ENCODE data around the gene LRRIQ4.
A peak's percentile ranks its signal among the peaks of the same experiment; 100 is the strongest.

LRRIQ4 gene

DNA sequence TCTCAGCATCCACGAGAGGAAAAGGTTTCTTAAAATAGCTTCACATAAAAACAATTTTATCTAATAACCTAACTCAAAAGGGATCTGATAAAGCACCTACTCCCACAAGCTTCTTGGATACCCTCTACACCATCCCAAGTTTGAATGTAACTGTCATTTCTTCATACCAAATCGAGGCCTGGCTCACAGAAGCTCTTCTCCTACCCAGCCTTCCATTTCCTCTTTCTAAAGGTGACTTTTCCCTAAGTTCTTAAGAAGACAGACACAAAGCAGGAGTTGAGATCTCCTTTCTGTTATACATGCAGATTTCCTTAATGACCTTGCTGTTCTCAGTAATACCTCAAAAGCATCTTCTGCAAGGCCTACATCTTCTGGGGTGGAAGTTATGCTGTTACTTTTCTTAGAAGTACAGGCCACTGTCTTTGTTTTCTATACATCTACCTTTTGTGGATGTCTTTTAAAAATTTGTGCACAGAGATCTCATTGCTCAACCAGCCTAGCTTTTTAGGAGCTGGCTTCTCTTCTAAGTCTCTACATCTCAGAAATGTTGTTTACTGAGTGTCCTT lies 3.4 kb upstream of the LRRIQ4 start:
- DNase-seq (ENCODE audit: low spot score), result no peak

DNA sequence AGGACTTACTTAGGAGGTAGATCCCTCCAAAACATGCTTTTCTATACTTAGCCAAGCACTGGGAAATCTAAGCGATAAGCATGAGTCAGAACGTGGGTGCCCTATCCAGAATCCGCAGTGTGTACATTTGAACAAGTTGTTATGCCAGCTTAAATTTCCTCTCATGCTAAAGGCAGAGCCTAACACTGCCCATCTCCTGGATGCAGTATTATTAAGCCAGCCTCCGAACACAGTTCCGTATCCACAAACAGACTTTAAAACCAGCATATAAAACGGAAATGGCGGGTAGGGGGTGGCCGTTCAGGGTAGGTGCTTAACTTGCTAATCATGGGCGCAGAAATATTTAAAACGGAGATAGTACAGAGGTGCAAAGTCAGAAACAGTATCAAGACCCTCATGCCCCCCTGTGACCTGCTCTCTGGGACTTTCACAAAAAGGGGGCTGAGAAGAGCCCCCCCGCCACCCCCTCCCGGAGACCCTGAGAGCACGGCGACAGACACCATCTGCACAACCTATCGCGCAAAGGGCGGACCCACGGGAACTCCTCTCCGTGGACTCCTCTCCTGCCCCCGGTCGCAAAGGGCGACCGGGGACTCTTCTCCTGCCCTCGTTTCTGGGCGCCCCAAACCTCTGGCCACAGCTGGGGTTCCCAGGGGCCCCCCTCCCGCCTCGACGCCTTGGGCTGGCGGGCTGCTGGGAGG lies 889 bp upstream of the LRRIQ4 start:
- DNase-seq (ENCODE audit: low spot score), result peak; percentile 77

DNA sequence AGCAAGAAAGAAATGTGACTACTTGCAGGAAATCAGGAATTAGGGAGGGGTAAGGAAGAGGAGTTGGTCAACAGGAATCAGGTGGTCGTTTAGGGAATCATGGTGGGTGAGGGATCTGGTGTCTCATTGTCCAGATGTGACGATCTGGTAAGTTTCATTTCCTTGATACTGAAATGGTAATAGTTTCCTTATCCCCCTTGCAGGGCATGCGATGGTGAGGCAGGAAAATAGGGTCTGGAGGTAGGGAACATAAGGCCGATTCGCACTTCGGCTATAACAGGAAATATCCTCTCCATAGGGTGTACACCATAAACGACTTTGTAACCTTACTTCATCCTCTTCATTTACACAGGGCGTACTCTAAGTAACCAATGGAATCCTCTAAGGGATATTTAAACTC lies 608 bp downstream of the LRRIQ4 start:
- DNase-seq (ENCODE audit: low spot score), result no peak

DNA sequence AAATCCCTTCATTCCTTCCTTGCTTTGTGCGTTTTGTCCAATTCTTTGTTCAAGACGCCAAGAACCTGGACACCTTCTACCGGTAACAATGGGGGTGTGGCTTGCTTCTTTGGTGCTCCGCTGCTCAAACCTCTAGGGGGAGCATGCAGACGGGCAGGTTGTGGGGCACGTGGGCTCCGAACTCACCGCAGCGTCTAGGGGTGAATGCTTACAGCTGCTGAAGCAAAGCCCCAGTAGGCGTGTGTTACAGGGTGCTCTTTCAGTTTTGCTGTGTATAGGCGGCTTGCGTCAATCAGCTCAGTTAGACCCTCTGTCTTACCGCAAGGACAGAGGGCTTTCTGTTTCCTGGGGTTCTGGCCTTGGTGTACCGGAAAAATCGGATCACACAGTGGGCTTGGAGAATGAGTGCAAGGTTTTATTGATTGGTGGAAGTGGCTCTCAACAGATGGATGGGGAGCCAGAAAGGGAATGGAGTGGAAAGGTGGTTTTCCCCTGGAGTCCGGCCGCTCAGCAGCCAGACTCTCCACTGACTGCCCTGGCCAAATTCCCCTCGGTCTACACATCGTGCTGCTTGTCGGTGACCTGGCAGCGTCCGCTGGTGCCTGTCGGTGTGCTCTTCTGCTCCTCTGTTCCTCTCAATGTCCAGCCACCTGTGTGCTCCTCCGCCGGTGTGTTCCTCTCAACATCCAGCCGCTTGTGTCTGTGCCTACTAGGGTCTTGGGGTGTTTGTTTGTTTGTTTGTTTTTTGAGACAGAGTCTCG lies 1.3 kb downstream of the LRRIQ4 start:
- peak; percentile 12 for DNase-seq (ENCODE audit: low spot score)

DNA sequence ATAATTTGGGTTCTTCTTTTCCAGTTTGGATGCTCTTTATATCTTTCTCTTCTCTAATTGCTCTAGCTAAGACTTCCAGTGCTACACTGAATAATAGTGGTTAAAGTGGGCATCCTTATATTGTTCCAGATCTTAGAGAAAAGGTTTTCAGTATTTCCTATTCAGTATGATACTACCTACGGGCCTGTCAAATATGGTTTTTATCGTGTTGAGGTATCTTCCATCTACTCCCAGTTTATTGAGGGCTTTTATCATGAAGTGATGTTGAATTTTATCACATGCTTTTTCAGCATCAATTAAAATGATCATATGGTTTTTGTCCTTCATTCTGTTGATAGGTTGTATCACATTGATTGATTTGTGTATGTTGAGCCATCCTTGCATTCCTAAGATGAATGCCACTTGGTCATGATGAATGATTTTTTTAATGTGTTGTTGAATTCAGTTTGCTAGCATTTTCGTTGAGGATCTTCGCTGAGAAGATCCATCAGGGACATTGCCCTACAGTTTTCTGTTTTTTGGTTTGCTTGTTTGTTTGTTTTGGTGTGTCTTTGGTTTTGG lies 3.0 kb downstream of the LRRIQ4 start:
- no peak for DNase-seq (ENCODE audit: low spot score)

DNA sequence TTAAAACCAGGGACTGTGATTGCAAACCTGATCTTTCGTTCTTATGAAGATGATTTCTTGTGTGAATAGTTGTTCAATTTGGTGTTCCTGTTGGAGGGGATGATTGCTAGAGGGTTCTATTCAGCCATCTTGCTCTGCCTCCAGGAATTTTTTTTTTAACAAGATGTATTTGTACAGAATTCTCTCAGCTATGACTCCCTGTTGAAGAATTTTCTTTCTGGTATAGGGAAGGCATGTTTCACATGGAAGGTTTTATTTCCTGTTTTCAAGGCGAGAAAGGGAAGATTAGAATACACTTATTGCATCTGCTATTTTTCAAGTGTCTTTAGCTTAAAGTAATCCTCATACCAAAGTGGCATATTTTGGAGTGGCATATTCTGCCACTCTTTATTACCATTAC lies 5.6 kb downstream of the LRRIQ4 start:
- DNase-seq (ENCODE audit: low spot score), result no peak

DNA sequence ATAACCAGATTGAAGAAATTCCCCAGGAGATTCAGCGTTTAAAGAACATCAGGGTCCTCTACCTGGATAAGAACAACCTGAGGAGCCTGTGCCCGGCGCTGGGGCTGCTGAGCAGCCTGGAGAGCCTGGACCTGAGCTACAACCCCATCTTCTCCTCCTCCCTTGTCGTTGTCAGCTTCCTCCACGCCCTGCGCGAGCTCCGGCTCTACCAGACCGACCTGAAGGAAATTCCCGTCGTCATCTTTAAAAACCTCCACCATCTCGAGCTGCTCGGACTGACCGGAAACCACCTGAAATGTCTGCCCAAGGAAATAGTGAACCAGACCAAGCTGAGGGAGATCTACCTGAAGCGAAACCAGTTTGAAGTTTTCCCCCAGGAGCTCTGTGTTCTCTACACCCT lies 9.4 kb downstream of the LRRIQ4 start:
- no peak for DNase-seq (ENCODE audit: low spot score)

DNA sequence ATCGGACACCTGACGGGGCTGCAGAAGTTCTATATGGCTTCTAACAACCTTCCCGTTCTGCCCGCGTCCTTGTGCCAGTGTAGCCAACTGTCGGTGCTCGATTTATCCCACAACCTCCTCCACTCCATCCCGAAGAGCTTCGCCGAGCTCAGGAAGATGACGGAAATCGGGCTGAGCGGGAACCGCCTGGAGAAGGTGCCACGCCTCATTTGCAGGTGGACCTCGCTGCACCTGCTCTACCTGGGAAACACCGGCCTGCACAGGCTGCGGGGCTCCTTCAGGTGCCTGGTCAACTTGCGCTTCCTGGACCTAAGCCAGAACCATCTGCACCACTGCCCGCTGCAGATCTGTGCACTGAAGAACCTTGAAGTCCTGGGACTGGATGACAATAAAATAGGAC lies 9.9 kb downstream of the LRRIQ4 start:
- DNase-seq (ENCODE audit: low spot score), result no peak

DNA sequence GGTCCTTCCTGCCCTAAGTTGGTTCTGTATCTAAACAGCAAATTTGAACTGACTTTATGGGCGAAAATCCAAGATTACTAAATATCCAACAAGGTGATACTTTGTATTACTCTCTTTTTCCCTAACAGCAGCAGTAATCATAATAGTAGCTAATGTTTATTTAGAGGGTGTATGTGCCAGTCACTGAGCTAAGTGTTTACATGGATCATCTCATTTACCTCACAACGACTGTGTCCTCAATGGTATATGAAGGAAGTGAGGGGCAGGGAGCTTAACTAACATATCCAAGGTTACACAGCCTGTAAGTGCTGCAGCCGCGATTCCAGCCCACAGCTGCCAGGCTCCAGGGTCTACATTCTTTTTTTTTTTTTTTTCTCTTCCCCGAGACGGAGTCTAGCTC lies 10.3 kb downstream of the LRRIQ4 start:
- DNase-seq (ENCODE audit: low spot score), result no peak

DNA sequence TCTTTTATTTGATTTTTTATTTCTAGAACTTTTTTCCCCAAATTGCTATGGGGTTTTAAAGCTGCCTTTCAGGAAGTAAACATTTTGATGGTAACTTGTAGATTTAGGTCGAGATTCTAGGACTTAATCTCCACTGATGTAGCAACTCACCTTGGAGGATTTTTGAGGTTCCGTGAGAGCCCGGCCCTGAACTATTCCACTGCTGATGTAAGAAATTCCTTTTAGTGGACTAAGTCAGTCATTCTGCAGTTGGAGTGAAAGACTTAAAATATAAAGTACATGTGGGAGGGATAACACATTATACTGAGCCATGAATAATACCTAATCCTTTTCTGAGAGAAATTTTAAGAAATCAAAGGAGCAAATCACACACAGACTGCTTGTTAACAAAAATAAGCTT lies 12.6 kb downstream of the LRRIQ4 start:
- DNase-seq (ENCODE audit: low spot score), result no peak

DNA sequence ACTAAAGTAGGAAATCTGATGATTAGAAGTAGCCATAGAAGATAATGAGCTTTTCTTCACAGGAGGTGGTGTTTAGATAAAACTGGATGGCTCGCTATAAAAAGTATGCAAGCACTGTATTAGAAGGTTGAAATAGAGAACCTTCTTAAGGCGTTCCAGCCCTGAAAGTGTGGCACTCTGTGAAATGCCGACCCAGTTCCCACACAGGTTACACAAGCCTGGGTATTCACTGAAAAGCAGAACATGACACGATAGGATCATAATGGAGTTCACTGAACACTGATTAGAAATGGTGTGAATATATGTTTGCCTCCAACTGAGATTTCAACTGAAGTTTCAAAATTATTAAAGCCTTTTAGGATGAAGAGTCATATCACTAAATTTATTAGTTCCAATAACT lies 15.0 kb downstream of the LRRIQ4 start:
- no peak for DNase-seq (ENCODE audit: low spot score)

DNA sequence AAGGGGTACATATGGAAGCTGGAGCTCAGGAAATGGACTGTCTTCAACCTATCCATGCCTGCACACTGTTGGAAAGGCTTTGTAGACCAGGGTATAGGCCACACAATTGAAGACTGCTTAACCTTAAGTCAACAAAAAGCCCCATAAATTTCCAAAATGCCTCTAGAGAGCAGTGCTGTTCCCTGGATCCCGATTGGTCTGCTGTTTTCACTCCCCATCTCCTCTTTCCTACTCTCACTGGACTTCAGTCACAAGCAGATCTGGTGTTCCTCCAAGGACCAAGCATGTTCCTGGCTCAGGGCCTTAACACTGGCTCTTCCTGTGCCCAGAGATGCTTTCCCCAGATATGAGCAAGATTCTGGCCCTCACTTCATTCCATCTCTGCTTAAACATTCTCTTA lies 22.9 kb downstream of the LRRIQ4 start:
- DNase-seq (ENCODE audit: low spot score), result no peak

DNA sequence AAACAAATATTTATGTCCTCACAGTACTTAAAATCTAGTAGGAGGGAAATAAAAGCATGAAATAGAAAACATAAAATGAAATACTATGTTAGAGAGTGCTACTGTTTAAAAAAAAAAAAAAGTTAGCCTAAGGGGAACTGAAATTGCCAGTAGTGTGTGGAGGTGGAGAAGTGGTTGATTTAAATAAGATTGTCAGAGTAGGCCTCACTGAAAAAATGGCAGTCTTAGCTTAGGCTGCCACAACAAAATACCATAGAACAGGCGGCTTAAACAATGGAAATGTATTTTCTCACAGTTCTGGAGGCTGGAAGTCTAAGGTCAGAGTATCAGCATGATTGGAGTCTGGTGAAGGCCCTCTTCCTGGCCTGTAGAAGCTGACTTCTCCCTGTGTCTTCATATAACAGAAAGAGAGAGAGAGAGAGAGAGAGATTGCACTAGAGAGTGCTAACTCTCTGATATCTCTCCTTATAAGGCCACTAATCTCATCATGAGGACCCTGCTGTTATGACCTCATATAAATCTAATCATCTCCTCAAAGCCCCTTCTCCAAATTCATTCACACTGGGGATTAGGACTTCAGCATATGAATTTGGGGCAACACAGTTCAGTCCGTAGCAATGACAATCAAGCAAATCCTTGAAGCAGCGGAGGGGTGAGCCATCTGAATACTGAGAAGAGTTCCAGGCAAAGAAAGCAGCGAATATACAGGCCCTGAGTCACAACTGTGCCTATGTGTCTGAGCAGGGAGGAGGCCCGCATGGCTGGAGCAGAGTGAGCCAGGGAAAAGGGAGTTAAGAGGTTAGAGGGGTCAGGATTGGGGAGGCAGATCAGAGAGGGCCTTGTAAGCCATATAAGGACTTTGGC lies 23.6 kb downstream of the LRRIQ4 start:
- DNase-seq (ENCODE audit: low spot score), result no peak

DNA sequence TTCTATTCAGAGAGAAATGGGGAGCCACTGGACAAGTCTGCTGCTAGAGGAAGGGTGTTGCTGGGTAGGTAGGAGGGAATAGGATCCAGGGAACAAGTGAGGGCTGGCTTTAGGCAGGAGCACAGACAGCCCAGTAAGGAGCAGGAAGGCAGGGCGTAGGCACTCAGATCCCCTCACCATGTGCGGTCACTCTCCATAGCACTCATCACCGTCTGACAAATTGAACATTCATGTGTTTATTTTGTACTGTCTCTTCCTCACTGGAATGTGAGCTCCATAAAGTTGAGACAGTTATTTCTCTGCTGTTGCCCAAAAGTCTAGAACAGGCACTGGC lies 24.2 kb downstream of the LRRIQ4 start:
- no peak for DNase-seq (ENCODE audit: low spot score)

DNA sequence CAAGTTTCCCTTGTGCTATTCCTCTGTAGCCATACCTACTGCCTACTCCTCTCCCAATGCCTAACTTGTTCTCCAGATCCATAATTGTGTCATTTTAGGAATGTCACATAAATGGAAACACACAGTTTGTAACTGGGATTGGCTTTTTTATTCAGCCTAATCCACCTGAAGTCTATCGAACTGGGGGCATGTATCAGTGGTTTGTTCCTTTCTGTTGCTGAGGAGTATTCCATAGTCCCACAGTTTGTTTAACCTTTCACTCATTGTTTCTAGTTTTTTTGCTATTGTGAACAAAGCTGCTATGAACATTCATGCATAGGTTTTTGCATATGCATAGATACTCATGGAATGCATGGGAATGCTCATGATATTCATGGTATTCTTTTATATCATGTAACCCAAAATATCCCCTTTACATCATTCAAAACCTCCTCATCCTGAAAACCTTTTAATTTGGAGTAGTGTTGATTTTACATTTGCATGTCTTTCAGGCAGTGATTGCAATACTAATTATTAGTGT lies 25.9 kb downstream of the LRRIQ4 start:
- no peak for DNase-seq (ENCODE audit: low spot score)

DNA sequence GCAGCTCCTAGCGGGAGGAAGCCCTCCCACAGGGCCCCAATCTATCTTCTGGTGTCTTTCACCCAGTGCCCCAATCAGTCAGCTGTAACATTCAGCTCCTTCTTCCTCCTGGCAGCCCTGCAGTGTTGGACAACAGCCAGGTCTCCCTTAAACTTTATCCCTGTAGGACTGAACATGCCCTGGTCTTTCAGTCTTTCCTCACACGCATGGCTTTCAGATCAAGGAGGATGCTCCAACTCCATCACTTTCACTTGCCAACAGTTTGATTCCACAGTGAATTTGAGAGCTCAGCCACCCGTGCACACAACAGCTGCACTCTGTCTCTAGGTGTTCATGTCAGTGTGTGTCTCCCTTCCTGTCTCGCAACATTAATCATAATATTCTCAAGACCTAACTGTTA lies 28.5 kb downstream of the LRRIQ4 start:
- DNase-seq (ENCODE audit: low spot score), result no peak

DNA sequence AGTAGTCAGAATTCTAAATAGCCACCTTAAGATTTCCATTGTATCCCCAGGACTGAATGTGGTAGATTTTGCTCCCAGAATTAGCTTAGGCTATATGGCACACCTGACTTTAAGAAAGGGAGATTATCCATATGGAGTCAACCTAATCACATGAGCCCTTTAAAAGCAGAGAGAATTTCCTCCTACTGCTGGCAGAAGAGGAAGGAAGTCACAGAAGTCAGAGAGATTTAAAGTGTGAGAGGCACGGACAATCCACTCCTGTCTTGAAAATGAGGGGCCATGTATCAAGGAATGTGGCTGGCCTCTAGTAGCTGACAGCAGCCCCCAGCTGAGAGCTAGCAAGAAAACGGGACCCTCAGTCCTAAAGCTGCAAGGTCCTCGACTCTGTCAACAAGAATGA lies 30.3 kb downstream of the LRRIQ4 start:
- no peak for DNase-seq (ENCODE audit: low spot score)

DNA sequence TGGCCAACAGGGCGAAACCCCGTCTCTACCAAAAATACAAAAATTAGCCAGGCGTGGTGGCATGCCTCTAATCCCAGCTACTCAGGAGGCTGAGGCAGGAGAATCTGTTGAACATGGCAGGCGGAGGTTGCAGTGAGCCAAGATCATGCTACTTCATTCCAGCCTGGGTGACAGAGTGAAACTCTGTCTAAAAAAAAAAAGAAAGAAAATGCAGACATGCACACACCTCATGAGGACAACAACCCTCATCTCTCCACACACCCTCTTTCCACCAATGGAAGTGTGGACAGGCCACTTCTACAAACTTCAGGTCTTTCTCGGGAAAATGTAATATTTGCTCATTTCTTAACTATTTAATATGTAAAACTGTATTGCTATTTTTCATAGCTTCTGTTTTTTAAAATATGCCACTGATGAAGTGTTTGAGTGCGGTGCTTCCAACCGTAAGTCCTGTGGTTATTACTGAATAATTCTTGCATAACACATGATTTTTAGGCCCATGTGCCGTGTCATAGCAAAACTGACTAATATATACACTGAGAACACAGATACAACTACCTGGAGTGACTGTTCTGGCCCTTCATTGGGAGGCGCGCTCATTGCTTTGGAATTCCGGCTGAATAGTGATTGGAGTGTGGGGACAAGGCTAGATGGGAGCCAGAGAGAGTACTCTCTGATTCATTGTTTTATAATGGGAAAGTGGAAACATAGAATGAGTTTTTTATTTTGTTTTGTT lies 34.0 kb downstream of the LRRIQ4 start:
- peak; percentile 61 for DNase-seq (ENCODE audit: low spot score)

DNA sequence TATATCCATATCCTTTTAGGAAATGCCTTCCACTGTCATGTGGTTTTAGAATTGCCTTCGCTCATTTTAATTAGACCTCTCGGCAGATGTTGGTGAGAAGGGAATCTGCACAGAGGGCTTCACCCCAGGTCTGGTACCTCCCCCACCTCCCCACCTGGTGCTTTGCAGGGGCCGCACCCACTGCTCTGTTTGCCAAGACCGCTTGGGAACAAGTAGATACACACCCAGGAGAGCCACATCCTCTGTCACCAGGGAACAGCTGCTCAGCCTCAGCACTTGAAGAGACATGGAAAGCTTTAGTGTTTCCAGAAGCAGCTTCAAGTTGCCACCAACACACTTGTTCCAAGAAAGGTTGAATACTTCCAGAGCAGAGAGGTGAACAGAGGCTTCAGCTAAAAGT lies 35.2 kb downstream of the LRRIQ4 start:
- no peak for DNase-seq (ENCODE audit: low spot score)

DNA sequence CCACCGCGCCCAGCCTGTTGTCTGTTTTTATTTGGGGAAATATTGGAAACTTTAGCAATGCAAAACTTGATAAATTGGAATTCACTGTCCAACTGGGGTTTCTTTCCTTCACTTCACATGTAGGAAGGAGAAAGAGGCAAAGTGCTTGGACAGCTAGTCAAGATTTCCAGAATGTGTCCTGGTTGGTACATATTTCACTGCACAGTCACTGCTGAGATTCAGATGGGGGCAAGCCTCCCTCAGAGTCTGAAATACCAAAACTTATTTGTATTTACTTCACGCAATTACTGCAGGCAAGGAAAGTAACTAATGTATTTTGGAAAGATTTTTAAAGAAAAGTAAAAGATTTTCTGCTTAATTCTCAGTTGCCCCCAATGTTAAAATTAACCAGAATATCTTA lies 36.1 kb downstream of the LRRIQ4 start:
- no peak for DNase-seq (ENCODE audit: low spot score)

DNA sequence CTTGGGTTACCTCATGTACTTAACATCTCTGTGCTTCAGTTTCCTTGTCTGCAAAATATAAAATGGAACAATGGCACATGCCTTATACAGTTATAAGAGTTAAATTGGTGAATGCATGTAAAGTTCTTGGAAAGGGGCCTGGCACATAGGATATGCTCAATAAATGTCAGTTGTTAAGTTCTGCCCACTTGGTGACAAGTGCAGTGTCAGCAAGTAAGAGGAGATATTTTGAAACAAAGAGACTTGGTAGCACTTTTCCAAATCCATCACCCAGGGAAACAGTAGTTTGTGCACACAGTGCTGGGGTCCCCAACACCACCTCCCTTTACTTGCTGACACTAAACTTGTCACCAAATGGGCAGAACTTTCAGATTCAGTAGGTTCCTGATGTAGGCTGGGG lies 37.9 kb downstream of the LRRIQ4 start:
- no peak for DNase-seq (ENCODE audit: low spot score)

DNA sequence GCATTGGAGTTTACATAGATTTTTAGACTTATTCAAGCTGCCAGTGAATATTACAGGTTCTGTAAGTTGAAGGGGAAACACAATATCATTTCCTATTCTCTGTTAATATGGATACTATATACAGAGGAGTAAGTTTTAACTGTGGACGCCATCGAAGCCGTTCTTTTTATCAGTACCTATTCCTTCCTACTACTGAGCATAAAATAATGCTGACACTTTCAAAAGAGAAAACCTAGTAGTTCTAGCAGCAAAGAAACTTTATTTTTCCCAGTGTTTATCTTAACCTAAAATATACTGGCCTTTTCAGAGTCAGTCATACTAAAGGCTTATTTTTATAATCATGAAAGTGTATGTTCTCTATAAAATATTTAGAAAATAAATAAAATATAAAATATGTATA lies 42.8 kb downstream of the LRRIQ4 start:
- no peak for DNase-seq (ENCODE audit: low spot score)
